Measurements from ENCODE around the gene CHCHD3. TPM values are rescaled to one million over a fixed set of nuclear protein-coding genes. Genes with fewer than 3 reads are reported as not detected.

The CHCHD3 gene
- 76.5 to 99.7 TPM (median 78.2 TPM) in 5 replicates for total RNA-seq (2022; extraction: Qiagen RNA extraction)

GRCh38 chr7:133081599-133082389, at the start of gene CHCHD3:
Gene CHCHD3 (minus strand): TSS chr7:133082090. CDS start chr7:133081937, 153 bp downstream.

Other genes with a start within 250 kb of the CHCHD3 start
- gene EXOC4, start 171.0 kb upstream of the CHCHD3 start, total RNA-seq (2022; extraction: Qiagen RNA extraction) = 17.5 to 21.4 TPM (median 18.9 TPM) in 5 replicates

Measured in A549 treated with CORT108297 at 1 μM for 4 hours (cell line).